Neutrophil (primary cell): ENCODE results near the gene DDX50.
A peak's percentile ranks its signal among the peaks of the same experiment; 100 is the strongest.
"Not testable (repeated sequence)": the region's sequence is repeated elsewhere in the genome, so short reads cannot be mapped to it uniquely, and the experiment has no call there.

Source experiments
- H3K27ac ChIP-seq: fragments of 200-600 bp; sonication (generic); 2 replicates; pipeline ENCODE4 v1.5.1; 2016; ENCODE audit warnings: mild to moderate bottlenecking, moderate library complexity
- H3K27me3 ChIP-seq: fragments of 200-600 bp; sonication (generic); 2 replicates; pipeline ENCODE4 v1.6.0; 2016; ENCODE audit warnings: mild to moderate bottlenecking
- H3K36me3 ChIP-seq: fragments of 200-600 bp; sonication (generic); 2 replicates; pipeline ENCODE4 v1.5.1; 2017
- H3K4me1 ChIP-seq, 2 experiments: fragments of 200-600 bp in 1 of 2; sonication (generic) in 1 of 2; 1 replicate in 1 of 2; 2 replicates in 1 of 2; pipeline versions ENCODE4 v1.5.1 to v1.6.1; 2013 to 2016; ENCODE audit warnings: low read depth in 1 of 2, low read length in 1 of 2, mild to moderate bottlenecking in 1 of 2, moderate library complexity in 1 of 2; ENCODE audit not compliant: control insufficient read depth in 1 of 2, insufficient read depth in 1 of 2
- H3K4me3 ChIP-seq, 2 experiments: fragments of 200-600 bp in 1 of 2; sonication (generic) in 1 of 2; 1 replicate in 1 of 2; 2 replicates in 1 of 2; pipeline ENCODE4 v1.5.1; 2013 to 2016; ENCODE audit warnings: low read depth in 1 of 2, low read length in 1 of 2, mild to moderate bottlenecking in 1 of 2, moderate library complexity in 1 of 2
- H3K9me3 ChIP-seq: fragments of 200-600 bp; sonication (generic); 2 replicates; pipeline ENCODE4 v1.5.1; 2016
- CTCF ChIP-seq: fragments of 200-600 bp; sonication (generic); IDR thresholded peaks from 2 replicates; pipeline ENCODE4 v1.5.1; 2016; ENCODE audit warnings: antibody characterized with exemption

Gene DDX50

GRCh38 chr10:68957284-68957615 lies 56.1 kb downstream of the DDX50 start:
- peak overlapping the region; percentile 89 for H3K27ac ChIP-seq
- peak overlapping the region; percentile 84 to 90 for H3K4me3 ChIP-seq
- TF ChIP-seq CTCF, result no peak
- no peaks in the 10 kb centered on the region for H3K27me3 ChIP-seq
- no peaks in the 10 kb centered on the region for H3K9me3 ChIP-seq
- H3K4me1 ChIP-seq, result peaks cover 51 to 53% of the 10 kb centered on the region in 2 experiments
- H3K36me3 ChIP-seq, result peaks cover 3% of the 10 kb centered on the region

GRCh38 chr10:68957654-68958053 lies 56.5 kb downstream of the DDX50 start:
- Histone ChIP-seq H3K9me3 (no peaks in the 10 kb centered on the region), H3K27ac (peak overlapping the region; percentile 89), H3K36me3 (peaks cover 4% of the 10 kb centered on the region), H3K4me1 (peaks cover 51 to 53% of the 10 kb centered on the region in 2 experiments), H3K27me3 (no peaks in the 10 kb centered on the region), H3K4me3 (peak overlapping the region; percentile 84 to 90)
- no peak for TF ChIP-seq CTCF

- Histone ChIP-seq H3K36me3 (peaks cover 19% of the 10 kb centered on the region), H3K4me1 (peaks cover 51 to 55% of the 10 kb centered on the region in 2 experiments), H3K27me3 (no peaks in the 10 kb centered on the region), H3K9me3 (no peaks in the 10 kb centered on the region), H3K27ac (peak overlapping the region; percentile 89), H3K4me3 (no peak overlapping the region)
- TF ChIP-seq CTCF, result no peak
These were observed 58.8 kb downstream of the DDX50 start for GRCh38 chr10:68959695-68960527.

- no peaks in the 10 kb centered on the region for H3K9me3 ChIP-seq
- no peaks in the 10 kb centered on the region for H3K27me3 ChIP-seq
- no peak overlapping the region for H3K27ac ChIP-seq
- H3K4me3 ChIP-seq, result no peak overlapping the region
- H3K36me3 ChIP-seq, result peaks cover 49% of the 10 kb centered on the region
- no peak for TF ChIP-seq CTCF
- peaks cover 26 to 29% of the 10 kb centered on the region in 2 experiments for H3K4me1 ChIP-seq
These were observed 62.0 kb downstream of the DDX50 start for GRCh38 chr10:68963151-68963550.

- no peak overlapping the region for H3K4me3 ChIP-seq
- H3K9me3 ChIP-seq, result no peaks in the 10 kb centered on the region
- H3K4me1 ChIP-seq, result no peaks in the 10 kb centered on the region
- no peak overlapping the region for H3K27ac ChIP-seq
- no peaks in the 10 kb centered on the region for H3K27me3 ChIP-seq
- H3K36me3 ChIP-seq, result peaks cover 82% of the 10 kb centered on the region
- TF ChIP-seq CTCF, result no peak
These were observed 72.9 kb downstream of the DDX50 start for GRCh38 chr10:68973975-68974374.

- peaks cover 79% of the 10 kb centered on the region for H3K36me3 ChIP-seq
- H3K27ac ChIP-seq, H3K27me3 ChIP-seq, H3K4me3 ChIP-seq, H3K9me3 ChIP-seq, H3K4me1 ChIP-seq: not testable (repeated sequence)
These were observed 74.9 kb downstream of the DDX50 start for GRCh38 chr10:68975936-68976473.

- not testable (repeated sequence) for H3K9me3 ChIP-seq, H3K4me3 ChIP-seq, H3K27me3 ChIP-seq, H3K4me1 ChIP-seq, H3K27ac ChIP-seq
- peaks cover 52% of the 10 kb centered on the region for H3K36me3 ChIP-seq
These were observed 78.6 kb downstream of the DDX50 start for GRCh38 chr10:68979738-68980137.
